K562 (cell line): Measurements from ENCODE around the gene STK16. TPM values are rescaled to one million over a fixed set of nuclear protein-coding genes. Genes with fewer than 3 reads are reported as not detected.

Experiments used
- ARNT ChIP-seq, 2 experiments: fragments of 450-650 bp; IDR thresholded peaks; 2 replicates each; pipeline ENCODE4 v1.6.1; 2016; ENCODE audit warnings: mild to moderate bottlenecking in 1 of 2
- CBX5 ChIP-seq: IDR thresholded peaks from 2 replicates; pipeline ENCODE4 v1.6.1; 2014; ENCODE audit warnings: low read depth, borderline replicate concordance
- E2F3 ChIP-seq: fragments of 250-450 bp; sonication (Bioruptor Pico); IDR thresholded peaks from 2 replicates; pipeline ENCODE4 v1.4.0; 2020; ENCODE audit warnings: mild to moderate bottlenecking
- ESRRB ChIP-seq: fragments of 250-450 bp; sonication (Bioruptor Pico); IDR thresholded peaks from 2 replicates; pipeline ENCODE4 v1.5.0; 2020; ENCODE audit warnings: mild to moderate bottlenecking, moderate library complexity, borderline replicate concordance
- FIP1L1 ChIP-seq: fragments of 200-400 bp; formaldehyde crosslinking; IDR thresholded peaks from 2 replicates; pipeline ENCODE4 v1.6.1; 2018; ENCODE audit warnings: mild to moderate bottlenecking, low read depth, low read length; ENCODE audit not compliant: poor library complexity, severe bottlenecking
- HMG20B ChIP-seq: fragments of 250-450 bp; sonication (Bioruptor Pico); IDR thresholded peaks from 2 replicates; pipeline ENCODE4 v1.5.0; 2021; ENCODE audit warnings: mild to moderate bottlenecking
- KDM5B ChIP-seq: fragments of 200-600 bp; sonication (generic); IDR thresholded peaks from 2 replicates; pipeline ENCODE4 v1.6.1; 2012; ENCODE audit warnings: low read depth, mild to moderate bottlenecking, moderate library complexity, low read length, control low read depth, inconsistent platforms; ENCODE audit not compliant: insufficient replicate concordance
- MBD2 ChIP-seq: sonication (generic); IDR thresholded peaks from 2 replicates; pipeline ENCODE4 v1.6.1; 2016; ENCODE audit warnings: low read depth, borderline replicate concordance
- MLX ChIP-seq, 2 experiments: fragments of 450-650 bp in 1 of 2; sonication (generic) in 1 of 2; formaldehyde crosslinking; conservative IDR thresholded peaks; 2 replicates each; pipeline versions ENCODE4 v1.4.0 to v1.8.1; 2020 to 2022; ENCODE audit warnings: mild to moderate bottlenecking in 1 of 2, missing genetic modification reagents in 1 of 2
- MNT ChIP-seq, 2 experiments: fragments of 450-650 bp; conservative IDR thresholded peaks; 2 replicates each; pipeline ENCODE4 v1.6.1; 2017; ENCODE audit warnings: mild to moderate bottlenecking in 2 of 2, moderate library complexity in 2 of 2
- NFYB ChIP-seq: IDR thresholded peaks from 2 replicates; pipeline ENCODE4 v1.6.1; 2011; ENCODE audit warnings: mild to moderate bottlenecking, moderate library complexity; ENCODE audit not compliant: insufficient read length; ENCODE audit errors: extremely low read depth
- TAF1 ChIP-seq: IDR thresholded peaks from 2 replicates; pipeline ENCODE4 v1.6.1; 2011; ENCODE audit warnings: mild to moderate bottlenecking, low read length, moderate library complexity; ENCODE audit not compliant: insufficient read depth, control insufficient read depth, severe bottlenecking; ENCODE audit errors: extremely low read depth
- U2AF1 ChIP-seq: fragments of 200-400 bp; formaldehyde crosslinking; optimal IDR thresholded peaks from 2 replicates; pipeline ENCODE3; 2017; ENCODE audit warnings: mild to moderate bottlenecking, low read depth, low read length, moderate library complexity
- ZKSCAN8 ChIP-seq: fragments of 200-800 bp; sonication (Bioruptor generic); IDR thresholded peaks from 2 replicates; pipeline ENCODE4 v1.6.1; 2016; ENCODE audit warnings: missing genetic modification characterization, missing compliant biosample characterization
- ZNF584 ChIP-seq: fragments of 200-800 bp; sonication (Bioruptor generic); IDR thresholded peaks from 2 replicates; pipeline ENCODE4 v1.6.1; 2016; ENCODE audit warnings: low read depth, mild to moderate bottlenecking, missing genetic modification characterization, missing compliant biosample characterization
- polyA plus RNA-seq, 8 experiments: library from polyadenylated mRNA; depleted of rRNA in 4 of 8; stranded (reverse) in 5 of 8; unstranded in 3 of 8; fragments of >200 nt; fragmentation: Nextera tagmentation in 2 of 8; fragmentation: Illumina TruSeq in 1 of 8; extraction: Ambion mirVana in 2 of 8; extraction: Trizol in 1 of 8; gene quantifications; 2 replicates each; pipeline versions ENCODE4 v1.2.1 to v1.2.3, GENCODE V29; 2011 to 2014; ENCODE audit warnings: inconsistent platforms in 1 of 8, missing spikeins in 1 of 8
- total RNA-seq, 7 experiments: library from RNA; depleted of rRNA in 6 of 7; stranded (reverse); fragments of >200 nt in 6 of 7; fragmentation: Illumina TruSeq in 2 of 7; extraction: Trizol in 2 of 7; gene quantifications; 2 replicates each; pipeline versions ENCODE4 v1.2.1 to v1.2.3, GENCODE V29; 2011 to 2021; ENCODE audit warnings: low replicate concordance in 1 of 7
- TF ChIP-seq, protein P1 (sequence below): fragments of 250-450 bp; sonication (Bioruptor Pico); IDR thresholded peaks from 2 replicates; pipeline ENCODE4 v1.8.0; 2022; ENCODE audit warnings: inconsistent platforms
- TF ChIP-seq, protein P2 (sequence below): fragments of 150-350 bp; IDR thresholded peaks from 2 replicates; pipeline ENCODE4 v1.6.1; 2014; ENCODE audit warnings: low read depth, mild to moderate bottlenecking, low read length, borderline replicate concordance

STK16 gene
- total and polyA plus RNA-seq, 9 of the 15 experiments (the other 6 are each of a cell fraction or from before 2014, with no cell fraction given) = 5.4 to 36.2 (median 17.8) TPM

- TF ChIP-seq FIP1L1 (peak; percentile 62), ZNF584 (CRISPR knock-in tag) (0 out of 2 replicates have a peak, but pooled peaks have one; percentile 69), MNT (conservative IDR thresholded peaks at IDR 0.05) (peak; percentile 52 to 77), ARNT (IDR thresholded peaks at IDR 0.05) (no peak), HMG20B (CRISPR knock-in tag) (no peak), KDM5B (peak; percentile 68), TAF1 (peak; percentile 88), ZKSCAN8 (peak; percentile 68; the same call in 1 of the 2 replicates), MBD2 (peak; percentile 96), E2F3 (CRISPR knock-in tag) (0 out of 2 replicates have a peak, but pooled peaks have one; percentile 53), ESRRB (no peak), MLX (CRISPR knock-in tag; conservative IDR thresholded peaks at IDR 0.05) (no peak), U2AF1 (no peak), CBX5 (no peak), NFYB (peak; percentile 96)
- TF ChIP-seq, protein P1, sequence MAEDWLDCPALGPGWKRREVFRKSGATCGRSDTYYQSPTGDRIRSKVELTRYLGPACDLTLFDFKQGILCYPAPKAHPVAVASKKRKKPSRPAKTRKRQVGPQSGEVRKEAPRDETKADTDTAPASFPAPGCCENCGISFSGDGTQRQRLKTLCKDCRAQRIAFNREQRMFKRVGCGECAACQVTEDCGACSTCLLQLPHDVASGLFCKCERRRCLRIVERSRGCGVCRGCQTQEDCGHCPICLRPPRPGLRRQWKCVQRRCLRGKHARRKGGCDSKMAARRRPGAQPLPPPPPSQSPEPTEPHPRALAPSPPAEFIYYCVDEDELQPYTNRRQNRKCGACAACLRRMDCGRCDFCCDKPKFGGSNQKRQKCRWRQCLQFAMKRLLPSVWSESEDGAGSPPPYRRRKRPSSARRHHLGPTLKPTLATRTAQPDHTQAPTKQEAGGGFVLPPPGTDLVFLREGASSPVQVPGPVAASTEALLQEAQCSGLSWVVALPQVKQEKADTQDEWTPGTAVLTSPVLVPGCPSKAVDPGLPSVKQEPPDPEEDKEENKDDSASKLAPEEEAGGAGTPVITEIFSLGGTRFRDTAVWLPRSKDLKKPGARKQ = no peak
- TF ChIP-seq, protein P2, sequence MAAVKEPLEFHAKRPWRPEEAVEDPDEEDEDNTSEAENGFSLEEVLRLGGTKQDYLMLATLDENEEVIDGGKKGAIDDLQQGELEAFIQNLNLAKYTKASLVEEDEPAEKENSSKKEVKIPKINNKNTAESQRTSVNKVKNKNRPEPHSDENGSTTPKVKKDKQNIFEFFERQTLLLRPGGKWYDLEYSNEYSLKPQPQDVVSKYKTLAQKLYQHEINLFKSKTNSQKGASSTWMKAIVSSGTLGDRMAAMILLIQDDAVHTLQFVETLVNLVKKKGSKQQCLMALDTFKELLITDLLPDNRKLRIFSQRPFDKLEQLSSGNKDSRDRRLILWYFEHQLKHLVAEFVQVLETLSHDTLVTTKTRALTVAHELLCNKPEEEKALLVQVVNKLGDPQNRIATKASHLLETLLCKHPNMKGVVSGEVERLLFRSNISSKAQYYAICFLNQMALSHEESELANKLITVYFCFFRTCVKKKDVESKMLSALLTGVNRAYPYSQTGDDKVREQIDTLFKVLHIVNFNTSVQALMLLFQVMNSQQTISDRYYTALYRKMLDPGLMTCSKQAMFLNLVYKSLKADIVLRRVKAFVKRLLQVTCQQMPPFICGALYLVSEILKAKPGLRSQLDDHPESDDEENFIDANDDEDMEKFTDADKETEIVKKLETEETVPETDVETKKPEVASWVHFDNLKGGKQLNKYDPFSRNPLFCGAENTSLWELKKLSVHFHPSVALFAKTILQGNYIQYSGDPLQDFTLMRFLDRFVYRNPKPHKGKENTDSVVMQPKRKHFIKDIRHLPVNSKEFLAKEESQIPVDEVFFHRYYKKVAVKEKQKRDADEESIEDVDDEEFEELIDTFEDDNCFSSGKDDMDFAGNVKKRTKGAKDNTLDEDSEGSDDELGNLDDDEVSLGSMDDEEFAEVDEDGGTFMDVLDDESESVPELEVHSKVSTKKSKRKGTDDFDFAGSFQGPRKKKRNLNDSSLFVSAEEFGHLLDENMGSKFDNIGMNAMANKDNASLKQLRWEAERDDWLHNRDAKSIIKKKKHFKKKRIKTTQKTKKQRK = peak; percentile 88; the same call in 1 of the 2 replicates
Measured at GRCh38 chr2:219229305-219230058, 15.8 kb upstream of the STK16 start, which contains the start of the genes ANKZF1 and ATG9A (continued).
